Duodenal mucosa (tissue), 2 donors: ENCODE data around the gene ZNF771.
A peak's percentile ranks its signal among the peaks of the same experiment; 100 is the strongest.

Experiments
- H3K27ac ChIP-seq: one replicate; pipeline ENCODE4 v1.7.0; 2013; ENCODE audit warnings: low read depth, low read length
- H3K27me3 ChIP-seq, 2 donors: one replicate each; pipeline ENCODE4 v1.7.0; 2013; ENCODE audit warnings: low read length in 2 of 2, control low read depth in 1 of 2; ENCODE audit not compliant: insufficient read depth in 2 of 2, control insufficient read depth in 1 of 2
- H3K36me3 ChIP-seq, 2 donors: one replicate each; pipeline ENCODE4 v1.7.0; 2013; ENCODE audit warnings: low read length in 2 of 2, control low read depth in 1 of 2; ENCODE audit not compliant: insufficient read depth in 2 of 2, control insufficient read depth in 1 of 2
- H3K4me1 ChIP-seq, 2 donors: one replicate each; pipeline ENCODE4 v1.7.0; 2013; ENCODE audit warnings: low read length in 2 of 2, control low read depth in 1 of 2; ENCODE audit not compliant: insufficient read depth in 2 of 2, control insufficient read depth in 1 of 2
- H3K4me3 ChIP-seq, 2 donors: one replicate each; pipeline ENCODE4 v1.7.0; 2013; ENCODE audit warnings: low read length in 2 of 2, low read depth in 1 of 2
- H3K9ac ChIP-seq, 2 donors: one replicate each; pipeline ENCODE4 v1.7.0; 2013; ENCODE audit warnings: low read length in 2 of 2, low read depth in 1 of 2
- H3K9me3 ChIP-seq, 2 donors: one replicate each; pipeline ENCODE4 v1.7.0; 2013; ENCODE audit warnings: low read length in 2 of 2, control low read depth in 1 of 2; ENCODE audit not compliant: control insufficient read depth in 1 of 2

ZNF771 gene

GRCh38 chr16:30398661-30399434 is 8.6 kb upstream of the ZNF771 start:
- H3K9ac ChIP-seq: no peak overlapping the region
- H3K27ac ChIP-seq: no peak overlapping the region

DNA sequence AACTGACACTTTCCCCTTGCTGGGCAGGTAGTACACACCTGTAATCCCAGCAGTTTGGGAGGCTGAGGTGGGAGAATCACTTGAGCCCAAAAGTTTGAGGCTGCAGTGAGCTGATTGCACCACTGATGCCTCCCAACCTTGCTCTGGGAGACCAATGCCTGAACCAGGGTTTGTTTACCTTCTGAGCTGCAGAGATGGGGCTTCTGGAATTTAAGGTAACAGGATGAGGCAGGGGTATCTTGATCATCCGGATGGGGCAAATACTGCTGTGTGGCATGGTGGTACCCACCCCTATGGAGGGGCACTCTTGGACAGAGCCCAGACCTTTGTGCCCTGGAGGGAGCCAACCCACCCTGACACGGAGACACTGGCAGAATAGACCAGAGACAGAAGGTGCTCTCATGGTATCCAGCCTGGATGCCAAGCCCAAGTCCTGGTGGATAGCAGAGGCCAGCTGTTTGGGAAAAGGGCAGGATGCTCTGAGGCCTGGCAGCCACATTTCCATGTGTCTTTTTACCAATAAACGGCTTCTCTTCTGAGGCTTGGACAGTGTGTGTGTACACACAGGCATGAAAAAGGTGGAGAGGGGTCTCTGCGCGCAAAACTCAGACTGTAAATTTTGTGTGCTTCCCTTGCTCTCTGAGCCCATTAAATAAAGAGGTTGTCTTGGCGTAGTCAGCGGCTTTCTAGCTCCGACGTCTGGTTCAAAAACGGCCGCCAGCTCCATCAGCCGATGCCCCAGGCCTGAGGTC is 7.8 kb upstream of the ZNF771 start:
- H3K9me3 ChIP-seq: no peaks in the 10 kb centered on the region
- H3K4me3 ChIP-seq: peak overlapping the region; percentile 78 to 79
- no peaks in the 10 kb centered on the region for H3K27me3 ChIP-seq
- peak overlapping the region; percentile 68 to 69 for H3K9ac ChIP-seq
- peaks cover 9 to 32% of the 10 kb centered on the region in 2 donors for H3K4me1 ChIP-seq
- H3K27ac ChIP-seq: no peak overlapping the region
- H3K36me3 ChIP-seq: peaks cover 0 to 13% of the 10 kb centered on the region in 2 donors

More at GRCh38 chr16:30398661-30399434, 8.6 kb upstream of the ZNF771 start:
- H3K4me1 ChIP-seq: peaks cover 9 to 38% of the 10 kb centered on the region in 2 donors
- H3K36me3 ChIP-seq: peaks cover 0 to 13% of the 10 kb centered on the region in 2 donors
- no peaks in the 10 kb centered on the region for H3K27me3 ChIP-seq
- H3K9me3 ChIP-seq: no peaks in the 10 kb centered on the region
- H3K4me3 ChIP-seq: no peak overlapping the region

GRCh38 chr16:30401768-30402425 is 5.5 kb upstream of the ZNF771 start:
- Histone ChIP-seq H3K27ac (no peak overlapping the region), H3K9ac (no peak overlapping the region), H3K4me1 (peaks cover 0 to 23% of the 10 kb centered on the region in 2 donors), H3K27me3 (no peaks in the 10 kb centered on the region), H3K9me3 (no peaks in the 10 kb centered on the region), H3K36me3 (peaks cover 0 to 13% of the 10 kb centered on the region in 2 donors), H3K4me3 (no peak overlapping the region)

- Histone ChIP-seq H3K4me1 (peaks cover 9 to 17% of the 10 kb centered on the region in 2 donors), H3K27me3 (no peaks in the 10 kb centered on the region), H3K36me3 (peaks cover 0 to 6% of the 10 kb centered on the region in 2 donors), H3K27ac (no peak overlapping the region), H3K9me3 (no peaks in the 10 kb centered on the region), H3K4me3 (peak overlapping the region; percentile 57 to 80), H3K9ac (peak overlapping the region; percentile 38 to 51)
These were observed 658 bp upstream of the ZNF771 start for GRCh38 chr16:30406795-30407101.

DNA sequence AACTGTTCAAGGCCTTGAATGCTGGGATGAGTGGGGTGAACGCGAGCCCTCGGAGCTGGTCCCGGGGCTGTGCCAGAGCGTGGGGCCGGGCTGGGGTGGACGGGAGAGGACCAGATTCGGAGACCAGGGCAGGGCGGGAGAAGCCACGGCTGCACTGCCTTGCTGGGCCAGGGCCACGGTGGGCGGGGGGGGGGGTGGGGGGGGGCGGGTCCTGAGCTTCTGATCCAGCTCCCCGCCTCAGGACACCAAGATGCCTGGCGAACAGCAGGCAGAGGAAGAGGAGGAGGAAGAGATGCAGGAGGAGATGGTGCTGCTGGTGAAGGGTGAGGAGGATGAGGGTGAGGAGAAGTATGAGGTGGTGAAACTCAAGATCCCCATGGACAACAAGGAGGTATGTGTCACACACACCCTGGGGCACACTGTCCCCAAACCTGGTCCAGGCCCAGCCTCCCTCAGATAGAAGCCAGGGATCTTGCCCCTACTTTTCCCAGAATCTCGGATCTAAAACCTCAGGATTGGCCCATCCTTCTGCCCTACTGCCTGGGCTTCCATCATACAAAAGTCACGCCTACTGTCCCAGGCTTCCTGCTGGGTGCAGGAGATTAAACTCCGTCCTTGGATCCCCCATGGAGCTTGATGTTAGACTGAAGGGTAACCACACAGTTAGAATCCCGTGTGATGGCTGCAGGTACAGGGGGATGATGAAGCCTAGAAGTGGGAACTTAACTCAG is 563 bp downstream of the ZNF771 start:
- Histone ChIP-seq H3K27ac (peak overlapping the region; percentile 52), H3K4me1 (peaks cover 9 to 17% of the 10 kb centered on the region in 2 donors), H3K9me3 (no peaks in the 10 kb centered on the region), H3K9ac (peak overlapping the region; percentile 20 to 63), H3K36me3 (peaks cover 0 to 11% of the 10 kb centered on the region in 2 donors), H3K4me3 (peak overlapping the region; percentile 57 to 80), H3K27me3 (no peaks in the 10 kb centered on the region)

- Histone ChIP-seq H3K36me3 (peaks cover 0 to 16% of the 10 kb centered on the region in 2 donors), H3K4me1 (peaks cover 9 to 17% of the 10 kb centered on the region in 2 donors), H3K27ac (no peak overlapping the region), H3K27me3 (no peaks in the 10 kb centered on the region), H3K4me3 (no peak overlapping the region), H3K9me3 (no peaks in the 10 kb centered on the region), H3K9ac (no peak overlapping the region)
These were observed 2.0 kb downstream of the ZNF771 start for GRCh38 chr16:30409125-30410060.

GRCh38 chr16:30413112-30413806 is 5.9 kb downstream of the ZNF771 start:
- Histone ChIP-seq H3K9ac (no peak overlapping the region), H3K36me3 (peaks cover 0 to 16% of the 10 kb centered on the region in 2 donors), H3K4me3 (no peak overlapping the region), H3K9me3 (no peaks in the 10 kb centered on the region), H3K4me1 (peaks cover 12 to 13% of the 10 kb centered on the region in 2 donors), H3K27me3 (no peaks in the 10 kb centered on the region), H3K27ac (no peak overlapping the region)

- Histone ChIP-seq H3K9ac (no peak overlapping the region), H3K36me3 (peaks cover 0 to 16% of the 10 kb centered on the region in 2 donors), H3K27me3 (no peaks in the 10 kb centered on the region), H3K4me1 (peaks cover 13 to 15% of the 10 kb centered on the region in 2 donors), H3K4me3 (no peak overlapping the region), H3K27ac (no peak overlapping the region), H3K9me3 (no peaks in the 10 kb centered on the region)
These were observed 6.8 kb downstream of the ZNF771 start for GRCh38 chr16:30414159-30414558.
